Measurements from ENCODE around the gene ARHGAP15.

DNA sequence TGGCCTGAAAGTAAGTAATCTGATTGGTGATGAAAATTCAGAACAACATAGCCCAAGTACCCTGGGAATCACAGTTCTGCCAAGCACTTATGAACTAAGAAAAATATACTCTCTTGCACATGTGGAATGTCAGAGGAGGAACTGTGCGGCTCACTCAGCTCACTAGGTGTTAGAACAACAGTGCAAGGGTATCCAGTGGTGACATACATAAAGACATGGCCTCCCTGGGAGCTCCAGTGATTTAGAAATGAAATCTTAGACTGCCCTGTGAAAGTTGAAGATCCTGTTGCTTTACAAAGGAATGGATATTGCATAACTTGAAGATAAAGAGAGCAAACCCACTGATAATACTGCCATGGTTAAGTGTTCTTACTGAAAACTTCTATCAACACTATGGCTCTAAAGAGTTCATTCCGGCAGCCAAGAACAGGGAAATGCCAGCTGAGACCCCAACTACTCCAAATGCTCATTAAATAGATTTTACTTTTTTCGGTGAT lies 246.2 kb downstream of the ARHGAP15 start:
- TF ChIP-seq, protein P1, sequence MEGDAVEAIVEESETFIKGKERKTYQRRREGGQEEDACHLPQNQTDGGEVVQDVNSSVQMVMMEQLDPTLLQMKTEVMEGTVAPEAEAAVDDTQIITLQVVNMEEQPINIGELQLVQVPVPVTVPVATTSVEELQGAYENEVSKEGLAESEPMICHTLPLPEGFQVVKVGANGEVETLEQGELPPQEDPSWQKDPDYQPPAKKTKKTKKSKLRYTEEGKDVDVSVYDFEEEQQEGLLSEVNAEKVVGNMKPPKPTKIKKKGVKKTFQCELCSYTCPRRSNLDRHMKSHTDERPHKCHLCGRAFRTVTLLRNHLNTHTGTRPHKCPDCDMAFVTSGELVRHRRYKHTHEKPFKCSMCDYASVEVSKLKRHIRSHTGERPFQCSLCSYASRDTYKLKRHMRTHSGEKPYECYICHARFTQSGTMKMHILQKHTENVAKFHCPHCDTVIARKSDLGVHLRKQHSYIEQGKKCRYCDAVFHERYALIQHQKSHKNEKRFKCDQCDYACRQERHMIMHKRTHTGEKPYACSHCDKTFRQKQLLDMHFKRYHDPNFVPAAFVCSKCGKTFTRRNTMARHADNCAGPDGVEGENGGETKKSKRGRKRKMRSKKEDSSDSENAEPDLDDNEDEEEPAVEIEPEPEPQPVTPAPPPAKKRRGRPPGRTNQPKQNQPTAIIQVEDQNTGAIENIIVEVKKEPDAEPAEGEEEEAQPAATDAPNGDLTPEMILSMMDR (conservative IDR thresholded peaks at IDR 0.05; ENCODE audit: low read depth in 2 of 2), result no peak
- TF ChIP-seq EZH2 (IDR thresholded peaks at IDR 0.05; ENCODE audit: low read depth, unreplicated experiment) (no peak), JUNB (IDR thresholded peaks at IDR 0.05; ENCODE audit: unreplicated experiment) (no peak), POLR2AphosphoS5 (IDR thresholded peaks at IDR 0.05; ENCODE audit: low read depth) (no peak), CREB1 (CRISPR knock-in tag; IDR thresholded peaks at IDR 0.05; ENCODE audit: low read depth) (no peak), ZNF114 (CRISPR knock-in tag; IDR thresholded peaks at IDR 0.05) (no peak), EZH2phosphoT487 (IDR thresholded peaks at IDR 0.05; ENCODE audit: unreplicated experiment) (no peak)
- TF ChIP-seq, protein P2, sequence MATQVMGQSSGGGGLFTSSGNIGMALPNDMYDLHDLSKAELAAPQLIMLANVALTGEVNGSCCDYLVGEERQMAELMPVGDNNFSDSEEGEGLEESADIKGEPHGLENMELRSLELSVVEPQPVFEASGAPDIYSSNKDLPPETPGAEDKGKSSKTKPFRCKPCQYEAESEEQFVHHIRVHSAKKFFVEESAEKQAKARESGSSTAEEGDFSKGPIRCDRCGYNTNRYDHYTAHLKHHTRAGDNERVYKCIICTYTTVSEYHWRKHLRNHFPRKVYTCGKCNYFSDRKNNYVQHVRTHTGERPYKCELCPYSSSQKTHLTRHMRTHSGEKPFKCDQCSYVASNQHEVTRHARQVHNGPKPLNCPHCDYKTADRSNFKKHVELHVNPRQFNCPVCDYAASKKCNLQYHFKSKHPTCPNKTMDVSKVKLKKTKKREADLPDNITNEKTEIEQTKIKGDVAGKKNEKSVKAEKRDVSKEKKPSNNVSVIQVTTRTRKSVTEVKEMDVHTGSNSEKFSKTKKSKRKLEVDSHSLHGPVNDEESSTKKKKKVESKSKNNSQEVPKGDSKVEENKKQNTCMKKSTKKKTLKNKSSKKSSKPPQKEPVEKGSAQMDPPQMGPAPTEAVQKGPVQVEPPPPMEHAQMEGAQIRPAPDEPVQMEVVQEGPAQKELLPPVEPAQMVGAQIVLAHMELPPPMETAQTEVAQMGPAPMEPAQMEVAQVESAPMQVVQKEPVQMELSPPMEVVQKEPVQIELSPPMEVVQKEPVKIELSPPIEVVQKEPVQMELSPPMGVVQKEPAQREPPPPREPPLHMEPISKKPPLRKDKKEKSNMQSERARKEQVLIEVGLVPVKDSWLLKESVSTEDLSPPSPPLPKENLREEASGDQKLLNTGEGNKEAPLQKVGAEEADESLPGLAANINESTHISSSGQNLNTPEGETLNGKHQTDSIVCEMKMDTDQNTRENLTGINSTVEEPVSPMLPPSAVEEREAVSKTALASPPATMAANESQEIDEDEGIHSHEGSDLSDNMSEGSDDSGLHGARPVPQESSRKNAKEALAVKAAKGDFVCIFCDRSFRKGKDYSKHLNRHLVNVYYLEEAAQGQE (IDR thresholded peaks at IDR 0.05; ENCODE audit: unreplicated experiment), result no peak
- TF ChIP-seq, protein P3, sequence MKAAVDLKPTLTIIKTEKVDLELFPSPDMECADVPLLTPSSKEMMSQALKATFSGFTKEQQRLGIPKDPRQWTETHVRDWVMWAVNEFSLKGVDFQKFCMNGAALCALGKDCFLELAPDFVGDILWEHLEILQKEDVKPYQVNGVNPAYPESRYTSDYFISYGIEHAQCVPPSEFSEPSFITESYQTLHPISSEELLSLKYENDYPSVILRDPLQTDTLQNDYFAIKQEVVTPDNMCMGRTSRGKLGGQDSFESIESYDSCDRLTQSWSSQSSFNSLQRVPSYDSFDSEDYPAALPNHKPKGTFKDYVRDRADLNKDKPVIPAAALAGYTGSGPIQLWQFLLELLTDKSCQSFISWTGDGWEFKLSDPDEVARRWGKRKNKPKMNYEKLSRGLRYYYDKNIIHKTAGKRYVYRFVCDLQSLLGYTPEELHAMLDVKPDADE (IDR thresholded peaks at IDR 0.05), result no peak

Measured in GM23338 (cell line).